Duodenal mucosa (tissue), 2 donors: ENCODE data around the gene CAVIN3.
"Not testable (repeated sequence)": the region's sequence is repeated elsewhere in the genome, so short reads cannot be mapped to it uniquely, and the experiment has no call there.

Experiments
- H3K27ac ChIP-seq: one replicate; pipeline ENCODE4 v1.7.0; 2013; ENCODE audit warnings: low read depth, low read length
- H3K27me3 ChIP-seq, 2 donors: one replicate each; pipeline ENCODE4 v1.7.0; 2013; ENCODE audit warnings: low read length in 2 of 2, control low read depth in 1 of 2; ENCODE audit not compliant: insufficient read depth in 2 of 2, control insufficient read depth in 1 of 2
- H3K36me3 ChIP-seq, 2 donors: one replicate each; pipeline ENCODE4 v1.7.0; 2013; ENCODE audit warnings: low read length in 2 of 2, control low read depth in 1 of 2; ENCODE audit not compliant: insufficient read depth in 2 of 2, control insufficient read depth in 1 of 2
- H3K4me1 ChIP-seq, 2 donors: one replicate each; pipeline ENCODE4 v1.7.0; 2013; ENCODE audit warnings: low read length in 2 of 2, control low read depth in 1 of 2; ENCODE audit not compliant: insufficient read depth in 2 of 2, control insufficient read depth in 1 of 2
- H3K4me3 ChIP-seq, 2 donors: one replicate each; pipeline ENCODE4 v1.7.0; 2013; ENCODE audit warnings: low read length in 2 of 2, low read depth in 1 of 2
- H3K9ac ChIP-seq, 2 donors: one replicate each; pipeline ENCODE4 v1.7.0; 2013; ENCODE audit warnings: low read length in 2 of 2, low read depth in 1 of 2
- H3K9me3 ChIP-seq, 2 donors: one replicate each; pipeline ENCODE4 v1.7.0; 2013; ENCODE audit warnings: low read length in 2 of 2, control low read depth in 1 of 2; ENCODE audit not compliant: control insufficient read depth in 1 of 2

The CAVIN3 gene

DNA sequence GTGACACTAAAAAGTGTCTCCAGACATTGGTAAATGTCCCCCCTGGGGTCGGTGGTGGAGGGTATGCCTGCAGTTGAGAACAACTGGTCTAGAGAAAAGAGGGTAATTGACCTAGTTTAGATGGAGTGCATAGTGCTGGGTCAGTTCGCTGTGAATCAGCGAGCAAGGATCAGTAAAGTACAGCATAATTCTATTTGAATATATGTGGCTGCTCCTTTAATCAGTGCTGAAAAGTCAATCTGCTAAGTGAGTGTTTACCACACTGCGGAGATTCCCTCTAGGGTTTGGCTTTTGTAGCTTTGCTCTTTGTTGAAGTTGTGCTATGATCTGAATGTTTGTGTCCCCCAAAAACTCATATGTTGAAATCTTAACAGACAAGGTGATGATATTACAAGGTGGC lies 15.0 kb downstream of the CAVIN3 start:
- Histone ChIP-seq H3K4me3 (no peak overlapping the region), H3K36me3 (no peaks in the 10 kb centered on the region), H3K9ac (no peak overlapping the region)

DNA sequence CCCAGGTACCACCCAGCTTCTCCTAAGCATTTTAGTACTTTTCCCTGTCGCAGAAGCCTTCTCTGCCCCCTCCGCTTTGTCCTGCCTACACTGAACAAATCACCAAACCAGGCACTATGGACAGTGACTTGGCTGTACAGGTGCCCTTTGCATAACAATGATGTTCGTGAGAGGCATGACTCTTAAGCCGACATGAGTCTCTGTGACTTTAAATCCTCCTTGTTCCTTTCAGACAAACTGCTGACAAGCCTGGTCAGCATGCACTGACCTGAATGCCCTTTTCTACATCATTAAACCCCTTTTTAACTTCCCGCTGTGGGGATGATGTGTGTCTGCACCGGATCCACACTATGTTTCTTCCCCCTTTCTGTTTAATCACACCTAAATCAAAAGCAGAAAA lies 16.6 kb downstream of the CAVIN3 start:
- H3K4me3 ChIP-seq = no peak overlapping the region
- H3K4me1 ChIP-seq = no peaks in the 10 kb centered on the region
- no peaks in the 10 kb centered on the region for H3K9me3 ChIP-seq
- H3K27me3 ChIP-seq = no peaks in the 10 kb centered on the region
- H3K36me3 ChIP-seq = no peaks in the 10 kb centered on the region
- H3K9ac ChIP-seq = no peak overlapping the region
- no peak overlapping the region for H3K27ac ChIP-seq

More for the DNA sequence above, 15.0 kb downstream of the CAVIN3 start:
- no peaks in the 10 kb centered on the region for H3K9me3 ChIP-seq
- no peak overlapping the region for H3K27ac ChIP-seq
- no peaks in the 10 kb centered on the region for H3K27me3 ChIP-seq
- no peaks in the 10 kb centered on the region for H3K4me1 ChIP-seq

GRCh38 chr11:6301096-6301495 lies 19.2 kb downstream of the CAVIN3 start:
- Histone ChIP-seq H3K36me3 (no peaks in the 10 kb centered on the region), H3K27me3 (no peaks in the 10 kb centered on the region), H3K4me3 (no peak overlapping the region), H3K9ac (no peak overlapping the region), H3K27ac (no peak overlapping the region), H3K4me1 (no peaks in the 10 kb centered on the region), H3K9me3 (no peaks in the 10 kb centered on the region)

DNA sequence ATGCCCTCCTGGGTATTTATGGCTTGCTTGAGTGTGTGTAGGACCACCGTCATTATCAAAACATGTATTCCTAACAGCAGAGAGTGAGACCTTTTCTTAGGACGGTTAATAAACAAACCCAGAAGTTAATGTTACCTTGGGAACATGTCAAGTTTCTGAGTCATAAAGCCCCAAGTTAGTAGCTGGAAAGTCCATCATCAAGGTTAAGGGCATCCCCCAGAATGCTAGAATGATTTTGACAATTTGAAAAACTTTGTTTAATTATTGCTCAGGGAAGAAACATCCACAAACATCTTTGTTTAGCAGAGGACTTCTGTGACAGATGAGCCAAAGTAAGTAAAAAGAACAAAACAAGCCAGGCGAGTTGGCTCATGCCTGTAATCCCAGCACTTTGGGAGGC lies 20.0 kb downstream of the CAVIN3 start:
- no peaks in the 10 kb centered on the region for H3K36me3 ChIP-seq
- H3K27me3 ChIP-seq = no peaks in the 10 kb centered on the region
- no peak overlapping the region for H3K27ac ChIP-seq
- no peaks in the 10 kb centered on the region for H3K9me3 ChIP-seq
- no peaks in the 10 kb centered on the region for H3K4me1 ChIP-seq
- no peak overlapping the region for H3K9ac ChIP-seq
- no peak overlapping the region for H3K4me3 ChIP-seq

GRCh38 chr11:6298605-6299004 lies 21.7 kb downstream of the CAVIN3 start:
- H3K9ac ChIP-seq = no peak overlapping the region
- H3K9me3 ChIP-seq = no peaks in the 10 kb centered on the region
- H3K27me3 ChIP-seq = no peaks in the 10 kb centered on the region
- no peak overlapping the region for H3K4me3 ChIP-seq
- no peak overlapping the region for H3K27ac ChIP-seq
- no peaks in the 10 kb centered on the region for H3K36me3 ChIP-seq
- H3K4me1 ChIP-seq = no peaks in the 10 kb centered on the region

- Histone ChIP-seq H3K4me1 (no peaks in the 10 kb centered on the region), H3K27ac (no peak overlapping the region), H3K9me3 (no peaks in the 10 kb centered on the region), H3K27me3 (no peaks in the 10 kb centered on the region), H3K4me3 (no peak overlapping the region), H3K36me3 (no peaks in the 10 kb centered on the region), H3K9ac (no peak overlapping the region)
Observed at GRCh38 chr11:6297831-6298230, 22.5 kb downstream of the CAVIN3 start.

GRCh38 chr11:6285019-6285418 lies 35.3 kb downstream of the CAVIN3 start:
- no peaks in the 10 kb centered on the region for H3K9me3 ChIP-seq
- H3K27me3 ChIP-seq = peaks cover 0 to 3% of the 10 kb centered on the region in 2 donors
- no peaks in the 10 kb centered on the region for H3K36me3 ChIP-seq
- no peak overlapping the region for H3K4me3 ChIP-seq
- no peaks in the 10 kb centered on the region for H3K4me1 ChIP-seq
- H3K27ac ChIP-seq = no peak overlapping the region
- H3K9ac ChIP-seq = no peak overlapping the region

DNA sequence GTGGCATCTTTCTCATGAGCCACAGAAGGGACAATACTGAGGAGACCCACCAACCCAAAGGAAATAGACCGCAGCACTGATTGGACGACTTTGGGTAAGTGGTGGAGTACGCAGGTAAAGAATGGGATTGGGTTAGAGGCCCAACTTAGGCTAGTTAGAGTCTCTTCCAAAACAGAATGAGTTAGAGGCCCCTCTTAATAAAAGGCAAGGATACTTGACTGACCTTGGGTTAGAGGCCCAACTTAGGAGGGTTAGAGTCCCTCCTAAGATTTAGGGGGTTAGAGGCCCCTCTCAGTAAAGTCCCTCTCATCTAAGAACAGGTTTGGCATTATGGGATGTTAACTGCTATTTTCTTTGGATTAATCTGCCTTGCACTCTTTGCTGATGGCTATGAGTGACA lies 36.1 kb downstream of the CAVIN3 start:
- Histone ChIP-seq H3K4me3 (no peak overlapping the region), H3K36me3 (no peaks in the 10 kb centered on the region), H3K4me1 (no peaks in the 10 kb centered on the region), H3K27ac (no peak overlapping the region), H3K9ac (no peak overlapping the region), H3K9me3 (no peaks in the 10 kb centered on the region), H3K27me3 (peaks cover 0 to 3% of the 10 kb centered on the region in 2 donors)

- Histone ChIP-seq H3K4me3 (no peak overlapping the region), H3K27ac (no peak overlapping the region), H3K36me3 (no peaks in the 10 kb centered on the region), H3K27me3 (peaks cover 0 to 3% of the 10 kb centered on the region in 2 donors), H3K4me1 (no peaks in the 10 kb centered on the region), H3K9ac (no peak overlapping the region), H3K9me3 (no peaks in the 10 kb centered on the region)
Observed at GRCh38 chr11:6283453-6284023, 36.8 kb downstream of the CAVIN3 start.

GRCh38 chr11:6280809-6281208 lies 39.5 kb downstream of the CAVIN3 start:
- not testable (repeated sequence) for H3K9ac ChIP-seq, H3K9me3 ChIP-seq, H3K4me1 ChIP-seq, H3K27ac ChIP-seq, H3K27me3 ChIP-seq, H3K4me3 ChIP-seq, H3K36me3 ChIP-seq

GRCh38 chr11:6273188-6273587 lies 47.1 kb downstream of the CAVIN3 start:
- no peak overlapping the region for H3K27ac ChIP-seq

More at GRCh38 chr11:6273188-6273587, 47.1 kb downstream of the CAVIN3 start:
- Histone ChIP-seq H3K4me3 (no peak overlapping the region), H3K9ac (no peak overlapping the region), H3K4me1 (no peaks in the 10 kb centered on the region), H3K27me3 (no peaks in the 10 kb centered on the region), H3K36me3 (no peaks in the 10 kb centered on the region), H3K9me3 (no peaks in the 10 kb centered on the region)
